IPS DF 19.7 (cell line): ENCODE data around the gene ADORA2B.
"Not testable (repeated sequence)": the region's sequence is repeated elsewhere in the genome, so short reads cannot be mapped to it uniquely, and the experiment has no call there.

Experiments used
- DNase-seq: peaks from one replicate; pipeline ENCODE4 v3.0.0-alpha.2; 2013; ENCODE audit warnings: low read depth, low spot score

ADORA2B gene

GRCh38 chr17:15921640-15922039, 23.3 kb upstream of the ADORA2B start:
- DNase-seq: no peak

GRCh38 chr17:15922586-15922985, 22.3 kb upstream of the ADORA2B start:
- no peak for DNase-seq

GRCh38 chr17:15926039-15926740, 18.7 kb upstream of the ADORA2B start:
- no peak for DNase-seq

GRCh38 chr17:15928286-15928785, 16.6 kb upstream of the ADORA2B start:
- DNase-seq: no peak

GRCh38 chr17:15929941-15930340, 15.0 kb upstream of the ADORA2B start:
- DNase-seq: no peak

GRCh38 chr17:15930426-15930825, 14.5 kb upstream of the ADORA2B start:
- no peak for DNase-seq

GRCh38 chr17:15931394-15931793, 13.5 kb upstream of the ADORA2B start:
- DNase-seq: no peak

- DNase-seq: no peak
Measured at GRCh38 chr17:15934866-15935265, 10.1 kb upstream of the ADORA2B start.

GRCh38 chr17:15935891-15936290, 9.0 kb upstream of the ADORA2B start:
- DNase-seq: no peak

- DNase-seq: not testable (repeated sequence)
Measured at GRCh38 chr17:15936481-15936880, 8.4 kb upstream of the ADORA2B start.

GRCh38 chr17:15941781-15942180, 3.1 kb upstream of the ADORA2B start:
- DNase-seq: no peak

GRCh38 chr17:15942207-15942833, 2.6 kb upstream of the ADORA2B start:
- DNase-seq: no peak

- DNase-seq: no peak
Measured at GRCh38 chr17:15943971-15944758, 765 bp upstream of the ADORA2B start.

- no peak for DNase-seq
Measured at GRCh38 chr17:15945527-15946191, 729 bp downstream of the ADORA2B start.

GRCh38 chr17:15946611-15947120, 1.7 kb downstream of the ADORA2B start:
- DNase-seq: no peak

- no peak for DNase-seq
Measured at GRCh38 chr17:15947271-15947670, 2.3 kb downstream of the ADORA2B start.

- DNase-seq: no peak
Measured at GRCh38 chr17:15947976-15948752, 3.2 kb downstream of the ADORA2B start.

GRCh38 chr17:15951368-15952047, 6.6 kb downstream of the ADORA2B start:
- DNase-seq: no peak

GRCh38 chr17:15952048-15952532, 7.2 kb downstream of the ADORA2B start:
- no peak for DNase-seq
